IMR-90 (cell line): Measurements from ENCODE around the gene TAPBP.

Experiments
- BHLHE40 ChIP-seq: fragments of 150-350 bp; IDR thresholded peaks from 2 replicates; pipeline ENCODE4 v1.6.1; 2016; ENCODE audit warnings: mild to moderate bottlenecking, low read depth, low read length
- CHD1 ChIP-seq: IDR thresholded peaks from 2 replicates; pipeline ENCODE4 v1.6.1; 2012; ENCODE audit warnings: low read depth, low read length, improper control_type of control experiment
- CTCF ChIP-seq: conservative IDR thresholded peaks from 2 replicates; pipeline ENCODE4 v1.5.1; 2012; ENCODE audit warnings: mild to moderate bottlenecking, low read depth, low read length, improper control_type of control experiment
- FOS ChIP-seq: fragments of 150-350 bp; IDR thresholded peaks from 2 replicates; pipeline ENCODE4 v1.6.1; 2016; ENCODE audit warnings: low read depth, low read length
- MAFK ChIP-seq: IDR thresholded peaks from 2 replicates; pipeline ENCODE4 v1.6.1; 2012; ENCODE audit warnings: low read depth, low read length, improper control_type of control experiment
- MAZ ChIP-seq: IDR thresholded peaks from 2 replicates; pipeline ENCODE4 v1.6.1; 2012; ENCODE audit warnings: low read depth, mild to moderate bottlenecking, low read length, improper control_type of control experiment, moderate library complexity, borderline replicate concordance
- MXI1 ChIP-seq: IDR thresholded peaks from 2 replicates; pipeline ENCODE4 v1.6.1; 2012; ENCODE audit warnings: low read depth, mild to moderate bottlenecking, low read length, moderate library complexity, borderline replicate concordance
- NFE2L2 ChIP-seq: fragments of 150-350 bp; IDR thresholded peaks from 2 replicates; pipeline ENCODE4 v1.6.1; 2016; ENCODE audit warnings: low read depth, mild to moderate bottlenecking, low read length
- POLR2A ChIP-seq: IDR thresholded peaks from 2 replicates; pipeline ENCODE4 v1.6.1; 2012; ENCODE audit warnings: mild to moderate bottlenecking, low read depth, low read length
- RAD21 ChIP-seq: IDR thresholded peaks from 2 replicates; pipeline ENCODE4 v1.6.1; 2012; ENCODE audit warnings: low read length, improper control_type of control experiment
- RCOR1 ChIP-seq: IDR thresholded peaks from 2 replicates; pipeline ENCODE4 v1.6.1; 2012; ENCODE audit warnings: mild to moderate bottlenecking, low read length, improper control_type of control experiment; ENCODE audit not compliant: insufficient replicate concordance
- RFX5 ChIP-seq: IDR thresholded peaks from 2 replicates; pipeline ENCODE4 v1.8.0; 2012; ENCODE audit warnings: low read depth, mild to moderate bottlenecking, low read length, moderate library complexity
- SMC3 ChIP-seq: fragments of 150-350 bp; IDR thresholded peaks from 2 replicates; pipeline ENCODE4 v1.6.1; 2016; ENCODE audit warnings: low read depth, mild to moderate bottlenecking, antibody characterized with exemption, low read length, moderate library complexity
- USF2 ChIP-seq: fragments of 150-350 bp; IDR thresholded peaks from 2 replicates; pipeline ENCODE4 v1.6.1; 2017; ENCODE audit warnings: mild to moderate bottlenecking, antibody characterized with exemption, low read length, low read depth

GRCh38 chr6:33339193-33339592, 25.3 kb upstream of the TAPBP start:
- TF ChIP-seq CTCF (no peak), POLR2A (no peak), CHD1 (no peak), RAD21 (no peak), RFX5 (no peak), MXI1 (no peak), USF2 (no peak), MAFK (no peak), FOS (no peak), NFE2L2 (no peak), MAZ (no peak), RCOR1 (no peak), SMC3 (no peak), BHLHE40 (no peak)
